ENCODE measurements around the gene CHN2. TPM values are rescaled to one million over a fixed set of nuclear protein-coding genes. Genes with fewer than 3 reads are reported as not detected.

CHN2 gene
- total RNA-seq, 4 donors from 2014 or later: 8.0 to 9.8 (median 8.9) TPM

DNA sequence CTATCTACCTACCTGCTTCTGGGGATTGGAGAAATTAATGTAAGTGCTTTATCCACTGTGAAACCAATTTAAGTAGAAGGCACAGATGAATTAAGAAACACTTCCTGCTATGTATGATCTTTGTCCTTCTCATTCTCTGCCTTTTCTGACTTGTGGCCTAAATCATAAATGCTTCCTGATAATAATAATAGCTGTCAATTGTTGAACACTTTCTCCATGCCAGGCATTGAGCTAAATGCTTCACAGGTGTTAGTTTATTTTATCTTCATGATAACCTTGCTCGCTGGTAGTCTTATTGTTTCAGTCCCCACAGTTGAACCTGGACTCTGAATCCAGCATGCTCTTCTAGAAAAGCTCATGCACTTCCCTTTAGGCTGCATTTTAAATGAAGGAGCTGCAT is 75.4 kb downstream of the CHN2 start:
- DNase-seq (ENCODE audit: extremely low spot score): no peak
- no peaks in the 10 kb centered on the region for H3K27me3 ChIP-seq
- H3K27ac ChIP-seq (replicated peaks in 1 of 4): no peak overlapping the region
- no peak overlapping the region for H3K4me3 ChIP-seq
- intact Hi-C loops (cut with DNase I): no loop called here
- 83% methylated on average over 1 of the region's 1 CpG for WGBS
- TF ChIP-seq POLR2AphosphoS5 (IDR thresholded peaks at IDR 0.05): no peak
- TF ChIP-seq, protein P1, sequence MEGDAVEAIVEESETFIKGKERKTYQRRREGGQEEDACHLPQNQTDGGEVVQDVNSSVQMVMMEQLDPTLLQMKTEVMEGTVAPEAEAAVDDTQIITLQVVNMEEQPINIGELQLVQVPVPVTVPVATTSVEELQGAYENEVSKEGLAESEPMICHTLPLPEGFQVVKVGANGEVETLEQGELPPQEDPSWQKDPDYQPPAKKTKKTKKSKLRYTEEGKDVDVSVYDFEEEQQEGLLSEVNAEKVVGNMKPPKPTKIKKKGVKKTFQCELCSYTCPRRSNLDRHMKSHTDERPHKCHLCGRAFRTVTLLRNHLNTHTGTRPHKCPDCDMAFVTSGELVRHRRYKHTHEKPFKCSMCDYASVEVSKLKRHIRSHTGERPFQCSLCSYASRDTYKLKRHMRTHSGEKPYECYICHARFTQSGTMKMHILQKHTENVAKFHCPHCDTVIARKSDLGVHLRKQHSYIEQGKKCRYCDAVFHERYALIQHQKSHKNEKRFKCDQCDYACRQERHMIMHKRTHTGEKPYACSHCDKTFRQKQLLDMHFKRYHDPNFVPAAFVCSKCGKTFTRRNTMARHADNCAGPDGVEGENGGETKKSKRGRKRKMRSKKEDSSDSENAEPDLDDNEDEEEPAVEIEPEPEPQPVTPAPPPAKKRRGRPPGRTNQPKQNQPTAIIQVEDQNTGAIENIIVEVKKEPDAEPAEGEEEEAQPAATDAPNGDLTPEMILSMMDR (IDR thresholded peaks at IDR 0.05): no peak
- no peak for TF ChIP-seq POLR2A (IDR thresholded peaks at IDR 0.05; ENCODE audit: low read depth)
- TF ChIP-seq EP300 (IDR thresholded peaks at IDR 0.05): no peak
- H3K4me1 ChIP-seq: no peaks in the 10 kb centered on the region
- H3K36me3 ChIP-seq: no peaks in the 10 kb centered on the region
- H3K9me3 ChIP-seq: no peaks in the 10 kb centered on the region

DNA sequence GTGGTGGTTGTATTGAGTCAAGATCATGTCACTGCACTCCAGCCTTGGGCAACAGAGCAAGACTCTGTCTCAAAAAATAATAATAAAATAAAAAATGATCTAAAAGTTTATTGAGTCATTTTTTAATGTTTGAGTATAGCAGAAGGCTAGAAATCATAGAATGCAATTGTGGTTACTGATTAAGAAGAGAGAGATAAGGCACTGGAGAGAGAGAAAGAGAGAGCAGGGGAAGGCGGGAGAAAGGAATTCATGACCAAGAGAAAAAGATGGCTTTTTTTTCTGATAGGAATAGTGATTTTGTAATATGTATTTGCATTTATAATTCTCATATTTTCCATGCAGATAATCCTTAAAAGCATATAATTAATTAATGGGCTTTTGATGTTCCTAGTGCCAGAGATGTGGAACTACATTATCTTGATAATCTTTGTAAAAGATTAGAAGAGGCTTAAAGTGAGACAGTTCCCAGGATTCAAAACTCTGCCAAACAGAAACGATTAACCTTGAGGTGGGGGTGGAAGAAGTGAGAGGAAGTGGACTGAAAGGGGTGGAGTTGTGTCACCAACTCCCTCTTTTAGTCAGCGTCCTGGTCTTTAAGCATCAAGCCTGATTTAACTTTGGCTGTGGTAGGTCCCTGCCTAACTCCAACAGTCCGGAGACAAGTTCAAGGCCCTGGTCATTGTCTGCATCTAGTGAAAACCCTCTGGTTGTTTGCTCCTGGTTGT is 76.2 kb downstream of the CHN2 start:
- 62% methylated on average over 4 of the region's 4 CpGs for WGBS
- Histone ChIP-seq H3K4me3 (no peak overlapping the region), H3K27ac (replicated peaks in 1 of 4) (no peak overlapping the region), H3K4me1 (no peaks in the 10 kb centered on the region), H3K9me3 (no peaks in the 10 kb centered on the region), H3K36me3 (no peaks in the 10 kb centered on the region), H3K27me3 (no peaks in the 10 kb centered on the region)
- intact Hi-C loops (cut with DNase I): no loop called here
- no peak for TF ChIP-seq POLR2A (IDR thresholded peaks at IDR 0.05; ENCODE audit: low read depth)
- TF ChIP-seq EP300 (IDR thresholded peaks at IDR 0.05): no peak
- TF ChIP-seq, protein P1 (IDR thresholded peaks at IDR 0.05): no peak
- TF ChIP-seq POLR2AphosphoS5 (IDR thresholded peaks at IDR 0.05): no peak
- no peak for DNase-seq (ENCODE audit: extremely low spot score)

- Histone ChIP-seq H3K4me1 (no peaks in the 10 kb centered on the region), H3K27me3 (no peaks in the 10 kb centered on the region), H3K4me3 (no peak overlapping the region), H3K36me3 (no peaks in the 10 kb centered on the region), H3K27ac (replicated peaks in 1 of 4) (no peak overlapping the region), H3K9me3 (no peaks in the 10 kb centered on the region)
- intact Hi-C loops (cut with DNase I): no loop called here
- WGBS: 61% methylated on average over 4 of the region's 4 CpGs
- no peak for DNase-seq (ENCODE audit: extremely low spot score)
- TF ChIP-seq, protein P1 (IDR thresholded peaks at IDR 0.05): no peak
- TF ChIP-seq POLR2AphosphoS5 (IDR thresholded peaks at IDR 0.05) (no peak), POLR2A (IDR thresholded peaks at IDR 0.05; ENCODE audit: low read depth) (no peak), EP300 (IDR thresholded peaks at IDR 0.05) (no peak)
These were observed 76.7 kb downstream of the CHN2 start for GRCh38 chr7:29271319-29271658.

DNA sequence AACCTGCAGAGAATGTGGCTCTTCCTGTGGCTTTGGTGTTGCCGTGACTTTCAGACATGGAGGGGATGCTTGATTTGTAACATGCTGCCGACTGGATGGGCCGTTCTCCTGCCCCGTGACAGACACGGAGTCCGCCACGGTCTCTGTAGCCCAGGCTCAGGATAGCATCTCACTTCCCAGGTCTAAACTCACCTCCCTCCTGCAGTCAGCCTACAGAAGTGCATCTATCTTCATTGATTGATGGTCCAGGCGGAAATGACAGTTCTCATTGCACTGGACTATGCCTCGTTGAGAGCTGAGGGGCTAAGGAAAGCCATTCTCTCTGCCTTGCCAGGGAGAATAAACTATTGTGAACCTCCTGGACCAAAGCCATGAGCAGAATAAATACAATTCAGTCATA is 77.5 kb downstream of the CHN2 start:
- TF ChIP-seq POLR2A (IDR thresholded peaks at IDR 0.05; ENCODE audit: low read depth) (no peak), POLR2AphosphoS5 (IDR thresholded peaks at IDR 0.05) (no peak)
- TF ChIP-seq, protein P1 (IDR thresholded peaks at IDR 0.05): no peak
- no peak overlapping the region for H3K4me3 ChIP-seq
- no peaks in the 10 kb centered on the region for H3K4me1 ChIP-seq
- no peak overlapping the region for H3K27ac ChIP-seq (replicated peaks in 1 of 4)
- no peaks in the 10 kb centered on the region for H3K36me3 ChIP-seq
- H3K27me3 ChIP-seq: no peaks in the 10 kb centered on the region
- intact Hi-C loops (cut with DNase I): no loop called here
- no peak for DNase-seq (ENCODE audit: extremely low spot score)
- no peaks in the 10 kb centered on the region for H3K9me3 ChIP-seq
- WGBS: 95% methylated on average over 6 of the region's 9 CpGs
